HG03103 (cell line): ENCODE measurements around the gene NOL3.
A peak's percentile ranks its signal among the peaks of the same experiment; 100 is the strongest.

Source experiments
- ATAC-seq: cut with Tn5 transposase; IDR thresholded peaks from one replicate; pipeline ENCODE4 v1.9.1; 2021; ENCODE audit warnings: low read depth; ENCODE audit not compliant: unreplicated experiment

Gene NOL3

DNA sequence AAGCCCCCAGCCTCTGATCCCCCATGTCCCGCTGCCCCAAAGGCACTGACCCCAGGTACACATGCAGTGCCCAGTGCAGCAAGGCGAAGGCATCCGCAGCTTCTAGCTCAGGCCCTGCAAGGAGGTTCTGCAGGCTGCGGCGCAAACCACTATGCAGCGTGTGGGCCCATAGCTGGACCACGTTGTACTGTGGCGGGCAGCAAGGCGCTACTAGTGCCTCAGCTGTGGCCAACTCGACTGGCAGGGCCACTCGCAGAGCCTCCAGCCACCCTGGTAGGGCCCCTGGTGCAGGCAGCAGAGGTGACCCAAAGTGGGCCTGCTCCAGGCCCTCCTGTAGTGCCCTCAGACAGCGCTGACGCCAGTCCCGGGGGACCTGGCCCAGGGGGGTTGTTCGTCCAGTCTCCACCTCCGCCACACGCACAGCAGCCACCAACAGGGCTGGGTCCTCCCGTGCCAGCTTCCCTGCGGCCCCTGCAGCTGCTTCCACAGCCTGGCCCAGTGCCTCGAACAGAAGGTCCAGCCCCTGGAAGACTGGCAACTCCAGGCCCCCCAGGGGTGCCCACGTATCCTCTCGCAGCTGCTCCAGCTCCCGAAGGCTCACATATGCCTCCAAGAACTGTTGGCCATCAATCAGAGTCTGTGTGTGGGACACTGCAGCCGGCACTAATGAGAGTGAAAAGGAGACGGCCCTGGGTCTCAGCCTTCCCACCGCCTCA lies 17.0 kb downstream of the NOL3 start:
- ATAC-seq: no peak

DNA sequence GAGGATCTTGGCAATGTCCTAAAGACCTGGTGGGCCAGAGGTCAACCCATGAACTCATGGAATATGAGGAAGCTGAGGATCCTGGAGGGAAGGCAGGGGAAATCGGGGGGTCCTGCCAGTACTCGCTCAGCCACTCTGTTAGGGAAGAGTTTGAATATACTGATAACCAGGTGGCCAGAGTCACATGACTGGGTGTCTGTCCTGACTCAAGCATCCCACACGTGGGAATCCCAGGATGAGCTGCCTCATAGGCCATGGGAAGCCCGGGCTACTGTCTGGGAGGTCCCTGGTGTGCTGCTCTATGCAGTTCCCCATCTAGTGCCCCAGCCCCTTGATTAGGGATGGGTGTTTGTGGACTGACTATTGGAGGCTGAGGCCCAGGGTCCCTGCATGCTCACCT lies 18.0 kb downstream of the NOL3 start:
- no peak for ATAC-seq

DNA sequence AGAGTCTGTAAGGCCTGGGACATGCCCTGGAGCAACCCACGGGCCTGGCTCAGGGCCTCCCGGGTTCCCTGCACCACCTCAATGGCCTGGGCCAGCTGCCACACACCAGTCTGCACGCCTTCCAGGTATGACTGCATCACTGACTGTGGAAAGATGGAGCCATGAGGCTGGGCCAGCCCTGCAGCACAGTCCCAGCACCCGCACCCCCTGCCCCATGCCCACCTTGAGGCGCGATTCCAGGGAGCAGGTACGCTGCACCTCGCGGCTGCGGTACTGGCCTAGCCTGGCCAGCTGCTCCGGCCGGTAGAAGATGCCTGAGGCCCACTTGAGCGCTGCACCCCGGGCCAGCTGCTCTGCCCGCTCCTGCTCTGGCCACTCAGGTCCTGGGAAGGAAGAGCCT lies 18.5 kb downstream of the NOL3 start:
- ATAC-seq: no peak

DNA sequence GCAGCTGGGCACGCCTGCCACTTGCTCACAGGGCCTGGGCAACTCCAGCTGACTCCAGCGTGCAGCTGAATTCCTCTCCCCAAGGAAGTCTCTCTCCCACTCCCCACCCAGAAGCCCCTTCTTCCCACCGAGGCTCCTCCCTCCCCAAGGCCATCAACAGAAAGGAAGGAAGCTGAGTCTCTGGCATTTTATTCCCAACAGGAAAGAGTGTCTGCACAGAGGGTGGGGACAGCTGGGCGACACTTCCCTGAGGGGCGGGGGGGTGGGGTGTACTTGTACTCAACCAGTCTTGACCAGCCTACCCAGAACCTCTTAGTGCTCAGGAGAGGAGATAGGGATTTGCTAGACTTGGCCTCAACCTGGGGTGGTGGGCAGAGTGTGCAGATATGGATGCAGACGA lies 19.7 kb downstream of the NOL3 start, which contains the start of gene EXOC3L1:
TSS of gene EXOC3L1 (minus strand) at position 96 of the 400 bp plus-strand sequence. CDS start 460 bp downstream, outside the sequence.
- ATAC-seq: no peak

DNA sequence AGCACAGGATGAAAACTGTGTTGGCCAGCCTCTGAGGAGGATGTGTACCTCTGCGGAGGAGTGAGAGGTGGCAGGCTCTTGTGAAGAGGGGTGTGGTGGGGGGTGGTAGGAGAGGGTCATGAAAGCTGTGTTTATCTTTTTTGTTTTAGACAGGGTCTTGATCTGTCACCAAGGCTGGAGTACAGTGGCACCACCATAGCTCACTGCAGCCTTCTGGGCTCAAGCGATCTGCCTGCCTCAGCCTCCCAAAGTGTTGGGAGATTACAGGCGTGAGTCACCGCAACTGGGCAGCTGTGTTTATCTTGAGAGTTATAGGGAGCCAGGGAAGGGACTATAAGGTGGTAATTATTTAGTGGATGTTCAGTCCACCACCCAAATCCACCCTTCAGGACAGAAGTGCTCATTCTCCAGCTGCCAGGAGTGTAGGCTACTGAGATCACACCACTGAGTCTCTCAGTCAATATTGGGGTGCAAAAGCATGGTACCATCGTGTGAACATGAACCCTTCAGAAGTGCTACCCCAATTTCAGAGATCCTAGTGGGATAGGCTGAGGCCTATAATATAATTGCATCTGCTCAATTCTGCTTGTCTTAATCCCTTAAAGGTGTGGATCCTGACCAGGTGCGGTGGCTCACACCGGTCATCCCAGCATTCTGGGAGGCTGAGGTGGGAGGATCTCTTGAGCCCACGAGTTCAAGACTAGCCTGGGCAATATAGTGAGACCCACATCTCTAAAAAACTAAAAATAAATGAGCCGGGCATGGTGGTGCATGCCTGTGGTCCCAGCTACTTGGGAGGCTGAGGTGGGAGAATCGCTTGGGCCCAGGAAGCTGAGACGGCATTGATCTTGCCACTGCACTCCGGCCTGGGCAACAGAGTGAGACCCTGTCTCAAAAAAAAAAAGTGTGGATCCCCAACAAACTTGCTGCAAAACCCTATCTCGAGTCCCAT lies 20.4 kb downstream of the NOL3 start:
- no peak for ATAC-seq

DNA sequence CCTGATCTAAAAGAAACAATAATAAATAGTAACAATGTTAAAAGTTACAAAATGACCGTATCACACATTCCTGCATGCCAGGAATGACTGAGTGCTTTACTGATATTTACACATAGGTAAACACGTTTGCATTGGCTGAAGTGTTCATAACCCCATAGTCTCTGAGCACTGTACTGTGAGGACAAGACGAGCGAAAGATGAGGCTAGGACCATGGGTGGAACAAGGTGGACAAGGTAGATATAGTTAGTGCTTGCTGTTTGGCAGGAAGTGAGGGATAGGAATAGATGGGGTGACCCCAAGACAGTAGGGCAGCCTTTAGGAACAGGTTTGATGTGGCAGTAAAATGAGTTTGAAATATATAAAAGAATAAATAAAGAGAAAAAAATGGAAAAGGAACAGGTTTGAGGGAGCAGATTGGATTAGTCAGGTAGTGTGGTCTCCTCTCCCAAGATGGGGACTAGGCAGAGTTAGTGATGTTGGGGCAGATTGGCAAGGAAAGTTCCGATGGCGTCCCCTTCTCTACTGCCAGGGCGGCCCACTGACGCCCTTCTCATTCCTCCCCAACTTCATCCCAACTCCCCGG lies 21.2 kb downstream of the NOL3 start:
- ATAC-seq: no peak

DNA sequence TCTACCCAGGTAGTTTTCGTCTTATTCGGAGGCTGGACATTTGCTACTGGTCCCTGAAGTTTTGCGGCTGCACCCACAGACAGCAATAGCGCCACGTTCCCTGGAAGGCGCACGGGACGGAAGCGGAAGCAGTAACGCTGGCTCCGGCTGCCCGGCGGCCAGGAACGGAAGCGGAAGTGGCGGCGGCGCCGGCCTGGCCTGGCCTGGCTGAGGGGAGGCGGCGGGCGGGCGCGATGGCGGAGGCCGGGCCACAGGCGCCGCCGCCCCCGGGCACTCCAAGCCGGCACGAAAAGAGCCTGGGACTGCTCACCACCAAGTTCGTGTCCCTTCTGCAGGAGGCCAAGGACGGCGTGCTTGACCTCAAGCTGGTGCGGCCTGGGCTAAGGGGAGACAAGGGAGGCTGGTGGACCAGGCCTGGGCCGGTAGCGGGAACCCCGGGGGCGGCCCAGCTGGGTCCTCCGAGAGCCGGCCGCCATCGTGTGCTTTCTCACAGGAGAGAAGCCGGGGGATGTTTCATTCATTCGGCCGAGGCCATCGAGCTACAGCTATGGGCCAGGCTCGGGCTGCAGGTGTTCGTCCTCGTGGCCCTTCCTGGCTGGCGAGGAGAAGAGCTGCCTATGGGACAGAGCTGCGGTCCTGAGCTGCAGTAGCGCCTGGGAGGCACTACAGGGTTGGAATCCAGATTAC lies 21.8 kb downstream of the NOL3 start, which contains the start of gene E2F4:
TSS of gene E2F4 (plus strand) at position 161 of the 687 bp plus-strand sequence. CDS start at position 234, 73 bp downstream.
- peak; percentile 85 for ATAC-seq

DNA sequence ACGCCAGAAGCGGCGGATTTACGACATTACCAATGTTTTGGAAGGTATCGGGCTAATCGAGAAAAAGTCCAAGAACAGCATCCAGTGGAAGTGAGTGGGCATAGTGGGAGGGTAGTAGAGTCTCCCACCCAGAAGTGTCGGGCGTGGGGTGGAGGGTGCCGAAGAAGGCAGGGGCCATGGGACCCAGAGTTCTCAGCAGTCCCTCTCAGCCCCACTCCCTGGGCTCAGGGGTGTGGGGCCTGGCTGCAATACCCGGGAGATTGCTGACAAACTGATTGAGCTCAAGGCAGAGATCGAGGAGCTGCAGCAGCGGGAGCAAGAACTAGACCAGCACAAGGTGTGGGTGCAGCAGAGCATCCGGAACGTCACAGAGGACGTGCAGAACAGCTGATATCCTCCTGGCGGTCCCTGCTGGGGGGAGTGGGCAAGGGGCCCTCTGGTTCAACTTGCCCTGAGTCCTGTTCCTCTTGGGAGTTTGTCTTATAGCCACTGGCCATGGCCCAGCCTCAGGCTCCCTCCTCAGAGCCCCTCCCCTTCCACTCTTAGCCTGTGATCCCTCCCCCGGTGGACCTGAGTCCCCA lies 22.5 kb downstream of the NOL3 start:
- no peak for ATAC-seq

DNA sequence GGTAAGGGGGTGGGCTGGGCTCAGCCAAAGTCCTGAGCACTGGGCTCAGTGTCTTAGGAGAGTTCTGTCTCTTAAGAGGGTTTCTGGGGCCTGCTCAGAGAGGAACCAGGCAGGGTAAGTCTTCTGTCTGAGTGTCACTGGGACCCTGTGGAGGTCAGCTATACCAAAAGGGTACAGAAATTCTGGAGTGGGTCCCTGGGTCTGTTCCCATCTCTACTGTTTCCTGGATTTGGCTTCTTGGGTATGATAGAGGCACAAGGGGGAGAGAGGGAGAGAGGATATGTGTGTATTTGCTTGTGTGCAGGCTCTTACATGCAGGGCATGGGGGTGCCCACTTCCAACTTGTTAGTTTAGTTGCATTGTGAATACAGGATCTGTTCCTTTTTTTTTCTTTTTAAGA lies 23.2 kb downstream of the NOL3 start:
- ATAC-seq: no peak

DNA sequence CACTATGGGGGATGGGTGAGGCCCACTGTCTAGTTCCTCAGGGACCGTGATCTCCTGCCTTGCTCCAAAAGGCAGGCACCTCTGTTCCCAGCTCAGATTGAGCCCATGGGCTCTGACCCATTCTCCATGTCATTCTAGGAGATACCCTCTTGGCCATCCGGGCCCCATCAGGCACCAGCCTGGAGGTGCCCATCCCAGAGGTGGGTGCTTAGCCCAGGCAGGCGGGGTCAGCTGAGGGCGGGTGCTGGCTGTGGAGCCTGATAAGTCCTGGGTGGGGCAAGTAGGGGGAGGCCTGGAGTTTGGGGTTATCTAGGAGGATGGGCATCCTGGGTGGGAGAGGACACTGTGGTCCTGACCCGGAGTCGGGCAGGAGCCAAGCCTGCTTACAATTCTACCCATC lies 23.9 kb downstream of the NOL3 start:
- ATAC-seq: no peak

DNA sequence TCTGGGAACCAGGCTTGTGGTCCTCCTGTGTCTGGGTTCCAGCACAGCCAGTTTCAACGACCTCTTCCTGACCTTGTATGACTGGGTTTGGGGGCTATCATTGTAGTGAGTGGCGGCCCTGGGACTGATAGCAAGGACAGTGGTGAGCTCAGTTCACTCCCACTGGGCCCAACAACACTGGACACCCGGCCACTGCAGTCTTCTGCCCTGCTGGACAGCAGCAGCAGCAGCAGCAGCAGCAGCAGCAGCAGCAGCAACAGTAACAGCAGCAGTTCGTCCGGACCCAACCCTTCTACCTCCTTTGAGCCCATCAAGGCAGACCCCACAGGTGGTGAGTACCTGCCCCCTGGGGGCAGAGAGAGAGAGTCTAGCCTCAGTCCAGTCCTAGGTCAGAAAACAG lies 25.3 kb downstream of the NOL3 start:
- ATAC-seq: no peak

DNA sequence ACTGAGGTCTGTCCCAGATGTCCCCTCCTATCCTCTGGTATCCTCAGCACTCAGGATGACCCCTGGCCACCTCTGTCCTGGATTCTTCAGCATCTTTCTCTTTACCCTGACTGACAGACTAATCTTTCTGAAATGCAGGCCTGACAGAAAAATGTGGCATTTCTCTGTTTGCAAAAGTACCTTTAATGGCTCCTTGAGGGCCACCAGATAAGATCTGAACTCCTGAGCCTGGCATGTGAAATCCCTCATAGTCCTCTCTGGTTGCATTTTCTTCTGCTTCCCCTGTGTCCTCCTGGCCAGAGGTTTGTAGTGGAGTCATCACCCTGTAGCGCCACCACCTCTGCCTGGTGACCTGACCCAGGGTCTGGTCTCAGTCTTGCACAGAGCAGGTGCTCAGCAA lies 26.5 kb downstream of the NOL3 start:
- ATAC-seq: no peak

DNA sequence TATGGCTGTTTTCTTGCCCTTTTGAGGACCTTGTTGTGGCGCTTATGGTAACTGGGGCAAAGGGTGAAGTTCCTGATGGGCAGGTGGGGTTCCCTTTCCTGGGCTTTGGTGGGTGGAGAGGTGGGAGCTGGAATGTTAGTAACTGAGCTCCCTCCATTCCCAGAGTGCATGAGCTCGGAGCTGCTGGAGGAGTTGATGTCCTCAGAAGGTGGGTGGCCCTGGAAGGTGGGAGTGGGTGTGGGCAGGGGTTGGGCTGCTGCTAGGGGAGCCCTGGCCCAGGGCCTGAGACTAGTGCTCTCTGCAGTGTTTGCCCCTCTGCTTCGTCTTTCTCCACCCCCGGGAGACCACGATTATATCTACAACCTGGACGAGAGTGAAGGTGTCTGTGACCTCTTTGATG lies 27.4 kb downstream of the NOL3 start:
- no peak for ATAC-seq

DNA sequence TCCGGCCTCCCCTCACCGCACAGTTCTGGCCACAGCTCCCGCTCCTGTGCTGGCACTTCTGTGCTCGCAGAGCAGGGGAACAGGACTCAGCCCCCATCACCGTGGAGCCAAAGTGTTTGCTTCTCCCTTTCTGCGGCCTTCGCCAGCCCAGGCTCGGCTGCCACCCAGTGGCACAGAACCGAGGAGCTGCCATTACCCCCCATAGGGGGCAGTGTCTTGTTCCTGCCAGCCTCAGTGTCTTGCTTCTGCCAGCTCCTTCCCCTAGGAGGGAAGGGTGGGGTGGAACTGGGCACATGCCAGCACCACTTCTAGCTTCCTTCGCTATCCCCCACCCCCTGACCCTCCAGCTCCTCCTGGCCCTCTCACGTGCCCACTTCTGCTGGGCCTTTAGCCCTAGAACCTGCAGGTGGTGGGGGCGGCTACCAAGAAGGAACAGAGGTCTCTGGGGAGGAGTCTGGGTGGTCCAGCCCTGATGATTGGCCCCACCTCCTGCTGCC lies 27.9 kb downstream of the NOL3 start:
- ATAC-seq: no peak

DNA sequence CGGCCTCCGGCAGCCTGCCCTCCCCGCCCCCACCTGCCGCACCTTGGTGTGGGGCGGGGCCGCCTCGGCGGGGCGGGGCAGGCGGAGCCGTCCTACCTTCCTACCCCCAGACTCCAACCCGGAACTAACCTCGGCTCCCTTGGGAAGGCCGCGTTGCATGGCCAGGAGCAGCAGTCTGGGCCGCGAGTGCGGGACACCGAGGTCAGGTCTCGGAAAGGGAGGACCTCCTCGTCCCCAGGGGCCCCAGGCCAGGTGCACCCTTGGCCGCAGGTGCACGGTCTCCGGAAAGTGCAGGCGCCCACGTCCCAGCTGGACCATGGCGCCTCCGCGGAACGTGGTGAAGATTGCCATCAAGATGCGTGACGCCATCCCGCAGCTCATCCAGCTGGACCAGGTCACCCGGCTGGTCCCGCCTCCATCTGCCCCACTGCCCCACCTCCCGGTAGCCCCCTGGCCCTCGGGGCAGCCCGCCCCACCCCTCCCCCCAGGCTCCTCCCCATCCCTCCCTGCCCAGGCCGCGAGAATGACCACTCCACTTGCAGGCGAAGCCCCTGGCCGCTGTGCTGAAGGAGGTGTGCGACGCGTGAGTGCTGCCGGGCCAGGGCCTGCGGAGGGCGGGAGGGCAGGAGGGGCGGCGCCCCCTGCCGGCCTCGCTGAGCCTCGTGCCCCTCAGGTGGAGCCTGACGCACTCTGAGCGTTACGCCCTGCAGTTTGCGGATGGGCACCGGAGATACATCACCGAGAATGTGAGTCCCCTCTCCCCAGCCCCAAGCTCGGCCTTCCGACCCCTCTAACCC lies 28.9 kb downstream of the NOL3 start, which contains the start of gene ELMO3:
TSS of gene ELMO3 (plus strand) at position 121 of the 797 bp plus-strand sequence. CDS start at position 317, 196 bp downstream.
- ATAC-seq: no peak

DNA sequence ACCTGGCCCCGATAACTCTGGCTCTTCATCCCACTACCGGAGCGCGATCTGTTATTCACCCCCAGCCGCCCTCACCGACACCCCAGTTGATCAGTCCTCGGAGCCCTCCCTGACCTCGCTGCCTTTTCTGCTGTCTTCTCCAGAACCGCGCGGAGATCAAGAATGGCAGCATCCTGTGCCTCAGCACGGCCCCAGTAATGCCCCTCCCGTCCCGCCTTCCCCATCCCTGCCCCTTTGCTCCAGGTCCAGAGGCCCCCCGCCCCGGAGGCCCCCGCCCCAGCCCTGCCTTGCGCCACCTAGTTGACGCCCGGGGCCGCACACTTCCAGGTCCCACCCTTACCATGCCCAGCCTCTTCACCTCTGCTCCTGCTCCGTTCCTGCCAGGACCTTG lies 29.5 kb downstream of the NOL3 start:
- ATAC-seq: no peak

DNA sequence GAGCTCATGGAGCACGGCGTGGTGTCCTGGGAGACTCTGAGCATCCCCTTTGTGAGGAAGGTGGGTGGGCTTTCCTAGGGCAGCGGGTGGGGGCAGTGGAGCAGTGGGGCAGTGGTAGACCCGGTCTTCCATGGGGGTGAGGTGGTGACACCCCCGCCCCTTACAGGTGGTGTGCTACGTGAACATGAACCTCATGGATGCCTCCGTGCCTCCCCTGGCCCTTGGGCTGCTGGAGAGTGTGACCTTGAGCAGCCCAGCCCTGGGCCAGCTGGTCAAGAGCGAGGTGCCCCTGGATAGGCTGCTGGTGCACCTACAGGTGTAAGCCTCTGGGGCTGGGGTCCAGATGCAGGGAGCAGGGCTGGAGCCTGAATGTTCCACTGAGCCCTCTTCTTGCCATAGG lies 30.2 kb downstream of the NOL3 start:
- ATAC-seq: no peak

DNA sequence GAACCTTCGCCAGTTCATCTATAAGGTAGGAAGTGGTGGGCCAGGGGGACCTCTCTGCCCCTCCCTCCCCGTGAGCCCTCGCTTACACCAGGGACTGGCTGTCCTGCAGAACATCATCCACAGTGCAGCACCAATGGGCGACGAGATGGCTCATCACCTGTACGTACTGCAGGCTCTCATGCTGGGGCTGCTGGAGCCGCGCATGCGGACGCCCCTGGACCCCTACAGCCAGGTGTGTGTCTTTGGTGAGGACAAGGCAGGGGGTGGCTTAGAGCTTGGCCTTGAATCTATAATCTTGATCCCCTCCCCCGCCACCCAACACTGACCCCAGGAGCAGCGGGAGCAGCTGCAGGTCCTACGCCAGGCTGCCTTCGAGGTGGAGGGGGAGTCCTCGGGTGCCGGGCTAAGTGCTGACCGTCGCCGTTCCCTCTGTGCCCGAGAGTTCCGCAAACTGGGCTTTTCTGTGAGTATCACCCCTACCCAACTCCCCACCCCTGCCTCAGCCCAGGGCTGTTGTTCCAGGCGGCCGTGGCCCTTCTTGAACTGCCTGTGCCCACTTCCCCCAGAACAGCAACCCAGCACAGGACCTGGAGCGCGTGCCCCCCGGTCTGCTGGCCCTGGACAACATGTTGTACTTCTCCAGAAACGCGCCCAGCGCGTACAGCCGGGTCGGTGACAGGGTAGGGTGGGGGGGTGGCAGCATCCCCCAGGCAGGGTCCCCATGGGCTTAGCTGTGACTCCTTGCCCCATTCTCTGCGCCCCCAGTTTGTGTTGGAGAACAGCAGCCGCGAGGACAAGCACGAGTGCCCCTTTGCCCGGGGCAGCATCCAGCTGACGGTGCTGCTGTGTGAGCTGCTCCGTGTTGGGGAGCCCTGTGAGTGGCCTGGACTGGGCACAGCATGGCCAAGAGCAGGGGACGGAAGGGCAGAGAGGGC lies 31.3 kb downstream of the NOL3 start:
- no peak for ATAC-seq
